Nephron (organoid): Measurements from ENCODE around the gene LCA5.

Source experiments
- H3K27ac Mint-ChIP-seq, 3 experiments: 2 replicates each; pipeline ENCODE4 v1.8.0; 2020; ENCODE audit warnings: mixed read lengths in 3 of 3, mild to moderate bottlenecking in 2 of 3, moderate library complexity in 1 of 3
- H3K27me3 Mint-ChIP-seq: 2 replicates; pipeline ENCODE4 v1.8.0; 2021; ENCODE audit warnings: low read depth, mild to moderate bottlenecking, moderate library complexity, mixed read lengths
- H3K36me3 Mint-ChIP-seq: 2 replicates; pipeline ENCODE4 v1.8.0; 2020; ENCODE audit warnings: low read depth, mixed read lengths
- H3K4me1 Mint-ChIP-seq: 2 replicates; pipeline ENCODE4 v1.8.0; 2020; ENCODE audit warnings: mixed read lengths
- H3K4me3 Mint-ChIP-seq, 3 experiments: 2 replicates each; pipeline ENCODE4 v1.8.0; 2020; ENCODE audit warnings: mild to moderate bottlenecking in 3 of 3, mixed read lengths in 3 of 3, moderate library complexity in 2 of 3
- H3K9me3 Mint-ChIP-seq: 2 replicates; pipeline ENCODE4 v1.8.0; 2020; ENCODE audit warnings: mixed read lengths
- CTCF ChIP-seq, 3 experiments: fragments of 200-600 bp; sonication (generic); IDR thresholded peaks; one replicate each; pipeline ENCODE4 v1.5.0; 2021; ENCODE audit warnings: antibody characterized with exemption in 3 of 3; ENCODE audit not compliant: unreplicated experiment in 3 of 3

LCA5 gene

GRCh38 chr6:79557673-79558467, 20.6 kb upstream of the LCA5 start:
- Mint-ChIP-seq H3K27me3 (no peaks in the 10 kb centered on the region), H3K36me3 (peaks cover 32% of the 10 kb centered on the region), H3K4me3 (no peak overlapping the region), H3K9me3 (no peaks in the 10 kb centered on the region), H3K4me1 (no peaks in the 10 kb centered on the region), H3K27ac (peak overlapping the region; percentile 34 to 80 (median 69))
- no peak for TF ChIP-seq CTCF (IDR thresholded peaks at IDR 0.05; ENCODE audit: unreplicated experiment in 3 of 3)

- H3K4me3 Mint-ChIP-seq, result no peak overlapping the region
- no peaks in the 10 kb centered on the region for H3K27me3 Mint-ChIP-seq
- H3K27ac Mint-ChIP-seq, result no peak overlapping the region
- no peak for TF ChIP-seq CTCF (IDR thresholded peaks at IDR 0.05; ENCODE audit: unreplicated experiment in 3 of 3)
- no peaks in the 10 kb centered on the region for H3K9me3 Mint-ChIP-seq
- H3K4me1 Mint-ChIP-seq, result no peaks in the 10 kb centered on the region
- H3K36me3 Mint-ChIP-seq, result peaks cover 31% of the 10 kb centered on the region
These were observed 17.1 kb upstream of the LCA5 start for GRCh38 chr6:79554305-79554704.

- no peak overlapping the region for H3K4me3 Mint-ChIP-seq
- TF ChIP-seq CTCF (IDR thresholded peaks at IDR 0.05; ENCODE audit: unreplicated experiment in 3 of 3), result no peak
- no peak overlapping the region for H3K27ac Mint-ChIP-seq
- H3K9me3 Mint-ChIP-seq, result no peaks in the 10 kb centered on the region
- H3K4me1 Mint-ChIP-seq, result peaks cover 2% of the 10 kb centered on the region
- H3K36me3 Mint-ChIP-seq, result peaks cover 39% of the 10 kb centered on the region
- H3K27me3 Mint-ChIP-seq, result no peaks in the 10 kb centered on the region
These were observed 14.2 kb upstream of the LCA5 start for GRCh38 chr6:79551401-79551800.

- H3K36me3 Mint-ChIP-seq, result peaks cover 44% of the 10 kb centered on the region
- H3K27ac Mint-ChIP-seq, result peak overlapping the region in 1 of 3 experiments; percentile 42
- no peak overlapping the region for H3K4me3 Mint-ChIP-seq
- no peaks in the 10 kb centered on the region for H3K27me3 Mint-ChIP-seq
- H3K9me3 Mint-ChIP-seq, result no peaks in the 10 kb centered on the region
- TF ChIP-seq CTCF (IDR thresholded peaks at IDR 0.05; ENCODE audit: unreplicated experiment in 3 of 3), result no peak
- H3K4me1 Mint-ChIP-seq, result peaks cover 33% of the 10 kb centered on the region
These were observed 11.1 kb upstream of the LCA5 start for GRCh38 chr6:79548304-79548703.

- peaks cover 40% of the 10 kb centered on the region for H3K4me1 Mint-ChIP-seq
These were observed 9.0 kb upstream of the LCA5 start for GRCh38 chr6:79546186-79546585.

More at GRCh38 chr6:79546186-79546585, 9.0 kb upstream of the LCA5 start:
- H3K9me3 Mint-ChIP-seq, result no peaks in the 10 kb centered on the region
- H3K27me3 Mint-ChIP-seq, result no peaks in the 10 kb centered on the region
- H3K36me3 Mint-ChIP-seq, result peaks cover 48% of the 10 kb centered on the region
- H3K4me3 Mint-ChIP-seq, result peak overlapping the region; percentile 7 to 13 (median 8)
- H3K27ac Mint-ChIP-seq, result peak overlapping the region; percentile 82 to 96 (median 88)
- no peak for TF ChIP-seq CTCF (IDR thresholded peaks at IDR 0.05; ENCODE audit: unreplicated experiment in 3 of 3)
